Keratinocyte (primary cell): ENCODE measurements around the gene AQP6. TPM values are rescaled to one million over a fixed set of nuclear protein-coding genes. Genes with fewer than 3 reads are reported as not detected.

Experiments
- DNase-seq: peaks from one replicate; pipeline ENCODE4 v3.0.0-alpha.2; 2011; ENCODE audit warnings: low read depth, missing footprints, low spot score
- FAIRE-seq: peaks from 2 replicates; lab custom pipeline; 2011; peaks lifted over from hg19 to GRCh38; lab: Jason Lieb, UNC
- H2AFZ ChIP-seq: 2 replicates; pipeline ENCODE4 v1.6.0; 2012; ENCODE audit warnings: low read length, control low read depth, inconsistent platforms; ENCODE audit not compliant: control insufficient read depth
- H3K27ac ChIP-seq: 2 replicates; pipeline ENCODE4 v1.5.1; 2011; ENCODE audit warnings: low read length; ENCODE audit not compliant: control insufficient read depth, insufficient read depth
- H3K27me3 ChIP-seq: 3 replicates; pipeline ENCODE4 v1.6.0; 2011; ENCODE audit warnings: low read length; ENCODE audit not compliant: control insufficient read depth, insufficient read depth; ENCODE audit errors: extremely low read depth
- H3K36me3 ChIP-seq, 2 experiments: 2 replicates in 1 of 2; 3 replicates in 1 of 2; pipeline ENCODE4 v1.5.1; 2011; ENCODE audit warnings: low read length in 2 of 2, mild to moderate bottlenecking in 1 of 2; ENCODE audit not compliant: control insufficient read depth in 2 of 2, insufficient read depth in 2 of 2; ENCODE audit errors: extremely low read depth in 1 of 2
- H3K4me1 ChIP-seq: 3 replicates; pipeline ENCODE4 v1.5.1; 2011; ENCODE audit warnings: low read length; ENCODE audit not compliant: control insufficient read depth, insufficient read depth; ENCODE audit errors: extremely low read depth
- H3K4me2 ChIP-seq: 3 replicates; pipeline ENCODE4 v1.6.0; 2011; ENCODE audit warnings: low read depth, low read length; ENCODE audit not compliant: control insufficient read depth, insufficient read depth; ENCODE audit errors: extremely low read depth
- H3K4me3 ChIP-seq, 3 experiments: fragments of 200-600 bp in 1 of 3; sonication (generic) in 1 of 3; 2 replicates in 2 of 3; 3 replicates in 1 of 3; pipeline ENCODE4 v1.5.1; 2011 to 2016; ENCODE audit warnings: low read length in 3 of 3, mild to moderate bottlenecking in 3 of 3, control low read depth in 2 of 3, inconsistent platforms in 1 of 3, low read depth in 1 of 3, mixed read lengths in 1 of 3, mixed run types in 1 of 3, moderate library complexity in 1 of 3; ENCODE audit not compliant: control insufficient read depth in 2 of 3, insufficient read depth in 2 of 3; ENCODE audit errors: extremely low read depth in 1 of 3
- H3K79me2 ChIP-seq: 2 replicates; pipeline ENCODE4 v1.6.0; 2012; ENCODE audit warnings: low read length; ENCODE audit not compliant: control insufficient read depth, insufficient read depth
- H3K9ac ChIP-seq: 3 replicates; pipeline ENCODE4 v1.6.0; 2011; ENCODE audit warnings: low read length; ENCODE audit not compliant: control insufficient read depth, insufficient read depth; ENCODE audit errors: extremely low read depth
- H3K9me1 ChIP-seq: 3 replicates; pipeline ENCODE4 v1.6.0; 2011; ENCODE audit warnings: low read length; ENCODE audit not compliant: control insufficient read depth, insufficient read depth; ENCODE audit errors: extremely low read depth
- H3K9me3 ChIP-seq: 2 replicates; pipeline ENCODE4 v1.5.1; 2012; ENCODE audit warnings: low read depth, low read length; ENCODE audit not compliant: control insufficient read depth
- H4K20me1 ChIP-seq: 3 replicates; pipeline ENCODE4 v1.6.0; 2011; ENCODE audit warnings: low read length; ENCODE audit not compliant: control insufficient read depth, insufficient read depth; ENCODE audit errors: extremely low read depth
- CTCF ChIP-seq, 3 experiments: IDR thresholded peaks in 1 of 3; conservative IDR thresholded peaks in 1 of 3; optimal IDR thresholded peaks in 1 of 3; 2 replicates in 2 of 3; 3 replicates in 1 of 3; pipeline versions ENCODE3 to v1.5.1; 2011; ENCODE audit warnings: low read length in 3 of 3, mild to moderate bottlenecking in 3 of 3, moderate library complexity in 2 of 3, control low read depth in 1 of 3, inconsistent platforms in 1 of 3; ENCODE audit not compliant: insufficient read depth in 2 of 3; ENCODE audit errors: extremely low read depth in 1 of 3
- EZH2 ChIP-seq: IDR thresholded peaks from one replicate; pipeline ENCODE4 v1.6.1; 2012; ENCODE audit warnings: inconsistent platforms, mild to moderate bottlenecking, low read length, moderate library complexity
- dilution Hi-C: fragments of 300-500 bp; cut with MboI; formaldehyde crosslinking; loops from one replicate; pipeline ENCODE4 v1.7.0; 2020; ENCODE audit warnings: low sequenced_read_pairs; ENCODE audit not compliant: extremely low pct_ligation_motif_present
- polyA plus RNA-seq, 5 experiments: library from polyadenylated mRNA; depleted of rRNA in 3 of 5; stranded (reverse) in 3 of 5; stranded (forward) in 1 of 5; unstranded in 1 of 5; fragments of >200 nt; gene quantifications; 1 replicate in 1 of 5; 2 replicates in 3 of 5; 3 replicates in 1 of 5; pipeline versions ENCODE4 v1.2.1 to v1.2.3, GENCODE V29; 2011 to 2012; ENCODE audit warnings: missing spikeins in 2 of 5, low read depth in 1 of 5, low replicate concordance in 1 of 5

Gene AQP6
- polyA plus RNA-seq, 1 donor (not counting 4 experiments of a cell fraction or from before 2014, with no cell fraction given): 0.45 TPM

DNA sequence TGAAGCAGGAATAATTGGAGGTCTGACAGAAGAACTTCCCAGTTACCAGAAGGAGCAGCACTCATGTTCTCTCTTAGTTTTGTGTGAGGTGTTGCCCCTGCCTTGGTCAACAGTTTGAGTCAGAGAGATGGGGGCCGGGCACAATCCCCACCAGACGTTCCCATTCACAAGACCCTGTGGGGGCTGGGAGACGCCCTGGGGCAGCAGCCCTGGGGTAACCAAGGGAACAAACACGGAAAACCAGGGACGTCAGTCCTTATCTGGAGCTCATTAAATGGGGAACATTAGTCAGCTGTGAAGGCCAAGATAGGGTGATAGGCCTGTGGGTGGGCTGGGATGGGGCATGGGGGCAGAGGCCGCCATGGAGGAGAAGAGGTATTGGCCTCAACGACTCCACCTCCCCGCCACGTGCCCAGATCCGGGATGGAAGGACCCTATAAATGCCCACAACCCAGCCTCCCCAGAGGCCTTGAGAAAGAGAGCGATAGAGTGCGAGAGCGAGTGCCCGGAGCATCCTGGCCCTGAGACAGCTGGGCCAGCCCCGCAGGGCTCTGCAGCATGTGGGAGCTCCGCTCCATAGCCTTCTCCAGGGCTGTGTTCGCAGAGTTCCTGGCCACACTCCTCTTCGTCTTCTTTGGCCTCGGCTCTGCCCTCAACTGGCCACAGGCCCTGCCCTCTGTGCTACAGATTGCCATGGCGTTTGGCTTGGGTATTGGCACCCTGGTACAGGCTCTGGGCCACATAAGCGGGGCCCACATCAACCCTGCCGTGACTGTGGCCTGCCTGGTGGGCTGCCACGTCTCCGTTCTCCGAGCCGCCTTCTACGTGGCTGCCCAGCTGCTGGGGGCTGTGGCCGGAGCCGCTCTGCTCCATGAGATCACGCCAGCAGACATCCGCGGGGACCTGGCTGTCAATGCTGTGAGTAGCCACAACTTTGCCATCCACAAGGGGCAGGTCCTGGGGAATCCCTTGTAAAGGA, 22.2 kb upstream of the AQP6 start, which contains the start of gene AQP2:
Gene AQP2 (plus strand): TSS at position 465 of the 979 bp plus-strand sequence. CDS start 94 bp downstream, at position 559.
- Histone ChIP-seq H2AFZ (no peak within 1 kb of the TSS), H3K9ac (no peak within 1 kb of the TSS), H3K36me3 (no peaks in the 10 kb centered on the region), H3K27ac (no peak within 1 kb of the TSS), H4K20me1 (no peaks in the 10 kb centered on the region), H3K4me2 (no peak within 1 kb of the TSS), H3K9me1 (no peaks in the 10 kb centered on the region), H3K9me3 (no peaks in the 10 kb centered on the region), H3K27me3 (peaks cover 34% of the 10 kb centered on the region), H3K4me3 (no peak within 1 kb of the TSS), H3K79me2 (no peaks in the 10 kb centered on the region), H3K4me1 (no peaks in the 10 kb centered on the region)
- dilution Hi-C loops: no loop called here
- DNase-seq (no peak), FAIRE-seq (no peak)
- TF ChIP-seq CTCF (optimal IDR thresholded peaks at IDR 0.05 in 1 of 3, IDR thresholded peaks at IDR 0.05 in 1 of 3, conservative IDR thresholded peaks at IDR 0.05 in 1 of 3; ENCODE audit: extremely low read depth in 1 of 3, insufficient read depth in 2 of 3, low read length in 3 of 3) (no peak), EZH2 (no peak)

DNA sequence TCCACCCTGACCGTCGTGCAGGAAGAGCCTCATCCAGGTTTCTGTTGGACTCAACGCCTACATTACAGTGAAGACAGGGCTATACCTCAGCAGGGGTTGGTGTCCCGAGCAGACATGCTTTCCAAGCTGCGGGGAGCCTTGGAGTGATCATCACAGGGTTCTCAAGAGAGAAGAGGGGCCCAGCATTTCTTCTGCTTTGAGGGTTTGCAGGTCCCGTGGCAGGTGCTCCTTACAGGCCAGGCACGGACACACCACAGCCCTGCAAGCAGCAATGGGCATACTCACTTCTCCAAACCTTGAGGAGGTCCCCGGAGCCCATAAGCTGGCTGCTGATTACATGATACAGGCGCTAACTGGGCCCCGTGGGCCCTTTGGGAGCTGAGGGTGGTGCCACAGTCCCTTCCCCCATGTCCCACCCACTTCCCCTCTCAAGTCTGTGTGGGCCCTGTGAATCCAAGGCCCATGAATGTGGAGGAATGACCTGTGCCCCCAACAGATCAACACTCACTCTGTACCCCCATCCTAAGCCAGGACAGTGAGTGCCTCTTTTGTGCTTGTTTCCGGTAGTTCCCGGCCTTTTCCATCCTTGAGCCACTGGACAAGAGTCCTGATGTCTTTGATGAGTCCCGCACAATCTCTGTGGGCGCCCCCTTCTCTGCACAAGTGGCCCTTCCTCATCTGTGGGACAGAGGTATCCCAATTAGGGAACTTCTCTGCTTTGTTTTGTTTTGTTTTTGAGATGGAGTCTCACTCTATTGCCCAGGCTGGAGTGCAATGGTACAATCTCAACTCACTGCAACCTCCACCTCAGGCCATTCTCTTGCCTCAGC, 21.1 kb upstream of the AQP6 start:
- Histone ChIP-seq H3K36me3 (no peaks in the 10 kb centered on the region), H3K4me3 (no peak overlapping the region), H4K20me1 (no peaks in the 10 kb centered on the region), H3K79me2 (no peaks in the 10 kb centered on the region), H3K9me3 (no peaks in the 10 kb centered on the region), H3K27me3 (peaks cover 44% of the 10 kb centered on the region), H3K9me1 (no peaks in the 10 kb centered on the region), H3K4me1 (no peaks in the 10 kb centered on the region), H3K27ac (no peak overlapping the region), H3K9ac (no peak overlapping the region), H3K4me2 (no peak overlapping the region), H2AFZ (no peak overlapping the region)
- DNase-seq (no peak), FAIRE-seq (no peak)
- dilution Hi-C loops: no loop called here
- no peak for TF ChIP-seq EZH2
- TF ChIP-seq CTCF (optimal IDR thresholded peaks at IDR 0.05 in 1 of 3, IDR thresholded peaks at IDR 0.05 in 1 of 3, conservative IDR thresholded peaks at IDR 0.05 in 1 of 3; ENCODE audit: extremely low read depth in 1 of 3, insufficient read depth in 2 of 3, low read length in 3 of 3): no peak
